ENCODE data around the gene ANKRD30A.
"Not testable (repeated sequence)": the region's sequence is repeated elsewhere in the genome, so short reads cannot be mapped to it uniquely, and the experiment has no call there.

Gene ANKRD30A, protein sequence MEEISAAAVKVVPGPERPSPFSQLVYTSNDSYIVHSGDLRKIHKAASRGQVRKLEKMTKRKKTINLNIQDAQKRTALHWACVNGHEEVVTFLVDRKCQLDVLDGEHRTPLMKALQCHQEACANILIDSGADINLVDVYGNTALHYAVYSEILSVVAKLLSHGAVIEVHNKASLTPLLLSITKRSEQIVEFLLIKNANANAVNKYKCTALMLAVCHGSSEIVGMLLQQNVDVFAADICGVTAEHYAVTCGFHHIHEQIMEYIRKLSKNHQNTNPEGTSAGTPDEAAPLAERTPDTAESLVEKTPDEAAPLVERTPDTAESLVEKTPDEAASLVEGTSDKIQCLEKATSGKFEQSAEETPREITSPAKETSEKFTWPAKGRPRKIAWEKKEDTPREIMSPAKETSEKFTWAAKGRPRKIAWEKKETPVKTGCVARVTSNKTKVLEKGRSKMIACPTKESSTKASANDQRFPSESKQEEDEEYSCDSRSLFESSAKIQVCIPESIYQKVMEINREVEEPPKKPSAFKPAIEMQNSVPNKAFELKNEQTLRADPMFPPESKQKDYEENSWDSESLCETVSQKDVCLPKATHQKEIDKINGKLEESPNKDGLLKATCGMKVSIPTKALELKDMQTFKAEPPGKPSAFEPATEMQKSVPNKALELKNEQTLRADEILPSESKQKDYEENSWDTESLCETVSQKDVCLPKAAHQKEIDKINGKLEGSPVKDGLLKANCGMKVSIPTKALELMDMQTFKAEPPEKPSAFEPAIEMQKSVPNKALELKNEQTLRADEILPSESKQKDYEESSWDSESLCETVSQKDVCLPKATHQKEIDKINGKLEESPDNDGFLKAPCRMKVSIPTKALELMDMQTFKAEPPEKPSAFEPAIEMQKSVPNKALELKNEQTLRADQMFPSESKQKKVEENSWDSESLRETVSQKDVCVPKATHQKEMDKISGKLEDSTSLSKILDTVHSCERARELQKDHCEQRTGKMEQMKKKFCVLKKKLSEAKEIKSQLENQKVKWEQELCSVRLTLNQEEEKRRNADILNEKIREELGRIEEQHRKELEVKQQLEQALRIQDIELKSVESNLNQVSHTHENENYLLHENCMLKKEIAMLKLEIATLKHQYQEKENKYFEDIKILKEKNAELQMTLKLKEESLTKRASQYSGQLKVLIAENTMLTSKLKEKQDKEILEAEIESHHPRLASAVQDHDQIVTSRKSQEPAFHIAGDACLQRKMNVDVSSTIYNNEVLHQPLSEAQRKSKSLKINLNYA (N-terminal part only)

DNA sequence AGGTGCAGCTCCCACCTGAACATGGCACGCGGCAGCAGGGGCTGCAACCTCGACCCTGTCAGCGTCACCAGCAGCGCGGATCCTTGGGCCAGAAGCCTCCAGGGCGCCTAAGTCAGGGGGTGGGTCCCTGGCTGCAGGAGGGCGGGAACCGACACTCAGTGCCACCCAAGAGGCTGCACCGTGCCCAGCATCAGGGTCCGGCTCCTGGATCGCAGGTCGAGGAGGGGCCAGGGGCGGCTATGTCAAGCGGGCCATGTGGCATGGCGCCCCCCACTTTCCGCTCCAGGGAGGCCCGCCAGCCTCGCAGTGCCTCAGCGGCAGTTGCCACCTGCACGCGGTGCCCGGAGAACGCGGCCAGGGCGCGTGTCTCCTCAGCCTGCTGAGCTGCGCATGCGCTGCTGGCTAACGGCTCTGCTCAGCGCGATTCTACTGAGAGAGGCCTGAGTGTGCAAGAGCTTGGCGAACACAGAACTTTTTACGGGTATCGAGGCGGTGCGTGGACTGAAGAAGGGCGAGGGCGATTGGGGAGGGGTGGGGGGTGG lies at the start of gene ANKRD30A:
Gene ANKRD30A, plus strand, starts transcription at position 408 of the 542 bp plus-strand sequence. CDS start 190 bp downstream, outside the sequence.
- DNase-seq, result no peak

DNA sequence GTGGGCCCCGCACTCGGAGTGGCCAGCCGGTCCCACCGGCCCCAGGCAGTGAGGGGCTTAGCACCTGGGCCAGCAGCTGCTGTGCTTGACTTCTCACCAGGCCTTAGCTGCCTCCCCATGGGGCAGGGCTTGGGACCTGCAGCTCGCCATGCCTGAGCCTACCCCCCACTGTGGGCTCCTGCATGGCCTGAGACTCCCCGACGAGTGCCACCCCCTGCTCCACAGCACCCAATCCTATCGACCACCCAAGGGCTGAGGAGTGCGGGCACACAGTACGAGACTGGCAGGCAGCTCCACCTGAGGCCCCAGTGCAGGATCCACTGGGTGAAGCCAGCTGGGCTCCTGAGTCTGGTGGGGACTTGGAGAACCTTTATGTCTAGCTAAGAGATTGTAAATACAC lies 49.3 kb upstream of the ANKRD30A start:
- DNase-seq, result not testable (repeated sequence)

DNA sequence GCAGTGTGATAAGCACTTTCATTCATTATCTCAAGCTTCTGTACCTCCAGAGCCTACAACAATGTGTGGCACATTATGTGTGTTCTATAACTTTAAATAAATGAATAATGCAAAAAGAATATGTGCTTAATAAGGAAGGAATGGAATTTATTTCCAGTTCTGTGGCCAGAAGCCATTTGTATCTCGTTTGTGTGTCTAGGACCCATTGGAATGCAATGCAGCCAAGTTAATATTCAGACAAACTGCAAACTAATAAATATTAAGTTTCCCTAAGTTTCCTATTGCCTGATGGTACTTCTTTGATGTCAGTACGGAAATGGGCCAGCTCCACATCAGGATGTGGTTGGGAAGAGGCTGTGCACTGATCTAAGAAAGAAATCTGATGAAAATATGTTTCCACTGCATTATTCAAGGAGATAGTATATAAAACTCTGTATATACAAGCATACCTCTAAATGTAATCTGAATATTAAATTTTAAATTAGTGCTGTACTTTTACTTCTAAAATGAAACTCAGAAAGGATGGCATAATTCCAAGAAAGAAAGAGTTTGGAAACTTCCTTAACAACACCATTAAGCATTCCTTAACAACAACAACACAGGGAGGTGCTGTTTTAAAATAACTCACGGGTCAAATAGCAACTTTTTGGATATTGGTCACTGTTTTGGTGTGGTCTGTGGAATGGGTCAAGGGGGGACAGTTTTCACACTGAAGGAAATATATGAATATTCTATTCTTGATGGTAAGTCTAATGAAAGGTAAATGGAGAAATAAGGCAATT lies 29.4 kb upstream of the ANKRD30A start:
- DNase-seq, result no peak

- DNase-seq, result no peak
Measured at GRCh38 chr10:37101261-37101660, 24.1 kb upstream of the ANKRD30A start.

- DNase-seq, result no peak
Measured at GRCh38 chr10:37109000-37109399, 16.4 kb upstream of the ANKRD30A start.

GRCh38 chr10:37124532-37124931 lies 866 bp upstream of the ANKRD30A start:
- DNase-seq, result no peak

DNA sequence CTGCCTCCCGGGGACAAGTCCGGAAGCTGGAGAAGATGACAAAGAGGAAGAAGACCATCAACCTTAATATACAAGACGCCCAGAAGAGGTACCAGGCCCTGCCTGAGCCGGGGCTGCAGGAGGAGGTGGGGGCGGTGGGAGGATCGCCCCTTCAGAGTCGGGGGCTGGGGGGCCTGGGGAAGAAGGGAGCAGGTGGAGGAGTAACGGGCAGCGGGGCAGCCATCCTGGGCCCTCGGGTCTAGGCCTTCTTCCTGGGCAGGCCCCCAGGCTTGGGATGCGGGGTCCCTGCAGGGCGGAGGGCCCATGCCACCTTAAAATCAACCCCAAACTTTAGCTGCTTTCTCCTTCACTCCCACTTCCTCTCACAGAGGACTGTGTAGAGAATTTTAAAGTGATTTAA lies 523 bp downstream of the ANKRD30A start:
- DNase-seq, result no peak

GRCh38 chr10:37146443-37146842 lies 21.0 kb downstream of the ANKRD30A start:
- DNase-seq, result no peak

DNA sequence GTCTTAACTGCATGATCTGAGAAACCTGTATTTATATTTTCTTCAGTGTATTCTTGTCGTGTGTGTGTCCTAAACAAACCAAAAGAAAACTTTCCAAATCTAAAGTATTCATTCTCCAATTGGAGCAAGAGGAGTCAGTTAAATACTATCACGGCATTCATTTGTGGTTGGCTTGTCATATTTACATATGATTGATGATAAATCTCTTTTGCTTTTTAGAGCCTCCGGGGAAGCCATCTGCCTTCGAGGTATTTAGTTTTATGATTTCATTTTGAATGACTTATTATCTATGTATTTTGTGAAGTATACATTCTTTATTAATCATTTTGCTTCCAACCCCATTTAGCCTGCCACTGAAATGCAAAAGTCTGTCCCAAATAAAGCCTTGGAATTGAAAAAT lies 37.0 kb downstream of the ANKRD30A start:
- DNase-seq, result not testable (repeated sequence)

DNA sequence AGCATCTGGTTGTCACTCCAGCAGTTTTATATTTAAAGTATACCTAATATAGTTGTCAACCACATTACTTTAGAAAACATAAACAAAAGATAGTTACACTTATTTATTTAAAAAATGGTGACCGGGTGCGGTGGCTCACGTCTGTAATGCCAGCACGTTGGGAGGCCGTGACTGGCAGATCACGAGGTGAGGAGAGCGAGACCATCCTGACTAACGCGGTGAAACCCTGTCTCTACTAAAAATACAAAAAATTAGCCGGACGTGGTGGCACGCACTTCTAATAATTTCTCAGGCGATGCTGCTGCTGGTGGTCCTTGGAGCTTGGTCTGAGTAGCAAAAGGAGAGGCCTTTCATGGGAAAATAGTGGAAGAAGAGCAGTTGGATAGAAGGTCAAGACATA lies 46.5 kb downstream of the ANKRD30A start:
- not testable (repeated sequence) for DNase-seq

- DNase-seq, result not testable (repeated sequence)
Measured at GRCh38 chr10:37178296-37178695, 52.9 kb downstream of the ANKRD30A start.

DNA sequence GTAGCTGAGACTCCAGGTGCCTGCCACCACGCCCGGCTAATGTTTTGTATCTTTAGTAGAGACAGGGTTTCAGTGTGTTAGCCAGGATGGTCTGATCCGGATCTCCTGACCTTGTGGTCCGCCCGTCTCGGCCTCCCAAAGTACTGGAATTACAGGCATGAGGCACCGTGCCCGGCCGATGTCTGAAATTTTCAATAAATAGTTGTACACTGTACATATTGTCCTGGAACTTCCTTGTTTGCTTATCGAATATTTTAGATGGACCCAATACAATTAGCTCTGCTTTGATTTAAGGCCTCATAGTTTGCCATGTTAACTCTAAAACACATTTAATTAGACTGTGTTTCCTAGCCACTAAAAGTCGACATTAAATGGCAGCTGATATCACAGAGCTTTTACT lies 57.3 kb downstream of the ANKRD30A start:
- DNase-seq, result not testable (repeated sequence)

- no peak for DNase-seq
Measured at GRCh38 chr10:37206132-37206531, 80.7 kb downstream of the ANKRD30A start.

GRCh38 chr10:37220866-37221265 lies 95.5 kb downstream of the ANKRD30A start:
- DNase-seq, result no peak

DNA sequence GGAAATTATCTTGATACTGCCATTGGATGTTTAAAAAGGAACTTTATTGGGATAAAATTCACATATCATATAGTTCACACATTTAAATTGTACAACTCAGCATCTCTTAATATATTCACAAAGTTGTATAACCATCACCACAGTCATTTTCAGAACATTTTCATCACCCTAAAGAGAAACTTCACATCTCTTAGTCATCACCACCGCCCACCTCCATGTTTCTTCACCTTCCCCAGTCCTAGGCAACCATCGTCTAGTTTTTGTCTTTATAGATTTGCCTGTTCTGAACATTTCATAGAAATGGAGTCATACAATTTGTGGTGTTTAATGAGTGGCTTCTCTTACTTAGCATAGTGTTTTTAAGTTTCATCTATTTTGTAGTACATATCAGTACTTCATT lies 96.6 kb downstream of the ANKRD30A start:
- DNase-seq, result no peak

DNA sequence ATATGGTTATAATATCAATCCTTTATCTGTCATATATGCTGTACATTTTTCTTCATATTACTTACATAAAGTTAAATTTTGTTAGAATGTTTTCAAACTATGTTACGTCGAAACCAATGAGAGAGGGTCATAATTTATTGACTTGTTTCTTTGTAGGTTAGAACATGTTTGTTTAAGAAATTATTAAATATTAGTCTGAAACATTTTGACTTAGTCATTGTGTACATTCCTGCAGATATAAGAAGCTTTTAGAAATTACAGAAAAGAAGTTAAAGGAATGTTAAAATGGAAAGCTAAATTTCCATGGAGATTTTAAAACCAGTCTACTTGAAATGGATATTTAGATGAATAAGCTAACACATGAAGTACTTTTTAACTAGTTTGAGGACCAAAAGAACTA lies 99.8 kb downstream of the ANKRD30A start:
- no peak for DNase-seq

DNA sequence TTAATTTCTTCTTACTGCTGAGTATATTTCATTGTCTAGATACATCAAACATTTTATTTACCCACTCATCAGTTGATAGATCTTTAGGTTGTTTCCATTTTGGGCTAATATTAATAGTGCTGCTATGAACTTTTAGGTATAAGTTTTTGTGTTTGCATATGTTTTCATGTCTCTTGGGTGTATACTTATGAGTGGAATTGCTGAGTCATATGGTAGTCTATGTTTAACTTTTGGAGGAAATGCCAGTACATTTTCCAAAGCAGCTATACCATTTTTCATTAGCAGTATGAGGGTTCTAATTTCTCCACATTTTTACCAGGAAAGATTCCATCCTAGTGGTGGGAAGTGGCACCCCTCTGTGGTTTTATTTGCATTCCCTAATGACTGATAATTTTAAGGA lies 101.1 kb downstream of the ANKRD30A start:
- DNase-seq, result no peak

GRCh38 chr10:37234692-37235091 lies 109.3 kb downstream of the ANKRD30A start:
- no peak for DNase-seq

DNA sequence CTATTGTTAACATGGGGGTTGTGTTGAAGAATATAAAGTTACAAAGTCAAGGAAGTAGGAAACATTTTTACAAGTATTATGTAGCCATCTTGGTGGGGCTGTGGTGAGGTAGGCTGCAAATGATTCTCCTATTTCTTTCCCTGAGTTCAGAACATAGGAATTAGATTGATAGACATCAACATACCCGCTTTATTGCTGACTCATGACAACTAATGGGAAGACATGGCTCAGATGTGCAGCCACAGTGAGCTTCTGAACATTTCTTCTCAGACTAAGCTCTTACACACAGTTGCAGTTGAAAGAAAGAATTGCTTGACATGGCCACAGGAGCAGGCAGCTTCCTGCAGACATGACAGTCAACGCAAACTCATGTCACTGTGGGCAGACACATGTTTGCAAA lies 110.7 kb downstream of the ANKRD30A start:
- DNase-seq, result no peak

GRCh38 chr10:37240223-37240622 lies 114.8 kb downstream of the ANKRD30A start:
- DNase-seq, result no peak

DNA sequence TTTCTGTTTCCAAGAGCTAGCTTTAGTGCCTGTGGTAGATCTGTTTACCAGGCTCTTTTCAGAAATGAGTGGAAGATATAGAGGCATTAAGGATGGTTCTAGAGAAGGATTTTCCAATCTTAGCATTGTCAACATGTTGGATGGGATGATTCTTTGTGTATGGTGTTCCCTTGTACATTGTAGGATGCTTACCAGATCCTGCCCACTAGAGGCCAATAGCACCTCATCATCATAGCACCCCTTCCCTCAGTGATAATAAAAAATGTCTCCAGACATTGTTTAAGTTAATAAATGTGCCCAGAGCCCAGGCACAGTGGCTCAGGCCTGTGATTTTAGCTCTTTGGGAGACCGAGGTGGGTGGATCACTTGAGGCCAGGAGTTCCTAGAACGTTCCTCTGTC lies 121.2 kb downstream of the ANKRD30A start:
- no peak for DNase-seq

DNA sequence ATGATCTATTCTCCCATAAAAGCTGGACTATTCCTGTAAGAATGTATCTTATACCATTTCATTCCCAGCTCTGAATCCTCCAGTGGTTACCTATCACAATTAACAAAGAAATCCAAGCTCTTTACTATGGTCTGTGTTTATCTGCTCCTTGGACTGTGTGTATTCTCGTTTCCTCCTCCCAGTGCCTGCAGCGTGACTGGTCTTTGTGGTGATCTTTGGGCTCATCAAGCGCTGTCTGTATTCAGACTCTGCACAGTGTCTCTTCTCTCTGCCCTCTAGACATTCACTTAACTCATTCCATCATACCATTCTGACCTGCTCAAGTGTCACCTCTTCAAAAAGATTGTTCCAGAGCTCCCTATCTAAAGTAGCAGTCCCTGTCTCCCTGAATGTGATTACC lies 130.4 kb downstream of the ANKRD30A start:
- DNase-seq, result not testable (repeated sequence)
